Endothelial cell (in vitro differentiated cells): ENCODE results near the gene CUX1. TPM values are rescaled to one million over a fixed set of nuclear protein-coding genes. Genes with fewer than 3 reads are reported as not detected.
"Not testable (repeated sequence)": the region's sequence is repeated elsewhere in the genome, so short reads cannot be mapped to it uniquely, and the experiment has no call there.

ENCODE experiments used
- DNase-seq: peaks from one replicate; pipeline ENCODE4 v3.0.0; 2021; ENCODE audit warnings: low spot score
- H3K27ac Mint-ChIP-seq: one replicate; pipeline ENCODE4 v1.8.0; 2021; ENCODE audit warnings: mixed read lengths, inconsistent platforms; ENCODE audit not compliant: unreplicated experiment
- H3K27me3 Mint-ChIP-seq: one replicate; pipeline ENCODE4 v1.8.0; 2021; ENCODE audit warnings: mild to moderate bottlenecking, moderate library complexity, mixed read lengths, inconsistent platforms; ENCODE audit not compliant: unreplicated experiment
- H3K36me3 Mint-ChIP-seq: one replicate; pipeline ENCODE4 v1.8.0; 2021; ENCODE audit warnings: mild to moderate bottlenecking, low read depth, mixed read lengths, inconsistent platforms; ENCODE audit not compliant: unreplicated experiment
- H3K4me1 Mint-ChIP-seq: one replicate; pipeline ENCODE4 v1.8.0; 2021; ENCODE audit warnings: mild to moderate bottlenecking, mixed read lengths, inconsistent platforms; ENCODE audit not compliant: unreplicated experiment
- H3K4me3 Mint-ChIP-seq: one replicate; pipeline ENCODE4 v1.8.0; 2021; ENCODE audit warnings: mild to moderate bottlenecking, mixed read lengths, inconsistent platforms; ENCODE audit not compliant: unreplicated experiment
- H3K9me3 Mint-ChIP-seq: one replicate; pipeline ENCODE4 v1.8.0; 2021; ENCODE audit warnings: mixed read lengths, inconsistent platforms; ENCODE audit not compliant: unreplicated experiment
- total RNA-seq: library from RNA; stranded (reverse); fragmentation: NEBNext Ultra II Directional; extraction: Animal tissue kit (Norgen Biotek cat#: 25700); gene quantifications from one replicate; pipeline ENCODE4 v1.2.1, GENCODE V29; 2021; ENCODE audit not compliant: unreplicated experiment
- TF ChIP-seq, protein P1 (sequence below): fragments of 200-600 bp; sonication (generic); IDR thresholded peaks from one replicate; pipeline ENCODE4 v1.5.0; 2021; ENCODE audit warnings: antibody characterized with exemption; ENCODE audit not compliant: unreplicated experiment

The CUX1 gene
- total RNA-seq, 1 donor from 2014 or later, result 43.7 TPM

DNA sequence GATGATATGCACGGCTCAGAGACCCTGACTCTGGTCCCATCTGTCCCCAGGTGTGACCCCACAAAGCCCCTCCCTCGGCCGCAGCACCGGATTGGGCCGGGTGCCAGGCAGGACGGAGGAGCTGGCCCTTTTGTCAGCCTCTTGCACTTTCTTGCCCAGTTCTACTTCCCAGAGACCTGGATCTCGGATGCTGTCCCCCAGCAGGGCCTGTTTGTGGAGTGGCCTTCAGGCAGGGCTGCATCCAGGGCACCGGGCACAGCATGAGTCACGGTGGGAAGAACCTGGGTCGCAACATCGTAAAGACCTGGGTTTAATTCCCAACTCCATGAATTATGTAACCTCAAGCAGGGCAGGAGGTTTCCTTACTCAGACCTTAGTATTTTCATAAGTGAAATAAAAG lies 310.9 kb downstream of the CUX1 start:
- Mint-ChIP-seq H3K27ac (no peak overlapping the region), H3K4me1 (peaks cover 10% of the 10 kb centered on the region), H3K4me3 (no peak overlapping the region), H3K36me3 (peaks cover 17% of the 10 kb centered on the region), H3K27me3 (no peaks in the 10 kb centered on the region), H3K9me3 (no peaks in the 10 kb centered on the region)
- DNase-seq, result no peak
- TF ChIP-seq, protein P1, sequence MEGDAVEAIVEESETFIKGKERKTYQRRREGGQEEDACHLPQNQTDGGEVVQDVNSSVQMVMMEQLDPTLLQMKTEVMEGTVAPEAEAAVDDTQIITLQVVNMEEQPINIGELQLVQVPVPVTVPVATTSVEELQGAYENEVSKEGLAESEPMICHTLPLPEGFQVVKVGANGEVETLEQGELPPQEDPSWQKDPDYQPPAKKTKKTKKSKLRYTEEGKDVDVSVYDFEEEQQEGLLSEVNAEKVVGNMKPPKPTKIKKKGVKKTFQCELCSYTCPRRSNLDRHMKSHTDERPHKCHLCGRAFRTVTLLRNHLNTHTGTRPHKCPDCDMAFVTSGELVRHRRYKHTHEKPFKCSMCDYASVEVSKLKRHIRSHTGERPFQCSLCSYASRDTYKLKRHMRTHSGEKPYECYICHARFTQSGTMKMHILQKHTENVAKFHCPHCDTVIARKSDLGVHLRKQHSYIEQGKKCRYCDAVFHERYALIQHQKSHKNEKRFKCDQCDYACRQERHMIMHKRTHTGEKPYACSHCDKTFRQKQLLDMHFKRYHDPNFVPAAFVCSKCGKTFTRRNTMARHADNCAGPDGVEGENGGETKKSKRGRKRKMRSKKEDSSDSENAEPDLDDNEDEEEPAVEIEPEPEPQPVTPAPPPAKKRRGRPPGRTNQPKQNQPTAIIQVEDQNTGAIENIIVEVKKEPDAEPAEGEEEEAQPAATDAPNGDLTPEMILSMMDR, result no peak

DNA sequence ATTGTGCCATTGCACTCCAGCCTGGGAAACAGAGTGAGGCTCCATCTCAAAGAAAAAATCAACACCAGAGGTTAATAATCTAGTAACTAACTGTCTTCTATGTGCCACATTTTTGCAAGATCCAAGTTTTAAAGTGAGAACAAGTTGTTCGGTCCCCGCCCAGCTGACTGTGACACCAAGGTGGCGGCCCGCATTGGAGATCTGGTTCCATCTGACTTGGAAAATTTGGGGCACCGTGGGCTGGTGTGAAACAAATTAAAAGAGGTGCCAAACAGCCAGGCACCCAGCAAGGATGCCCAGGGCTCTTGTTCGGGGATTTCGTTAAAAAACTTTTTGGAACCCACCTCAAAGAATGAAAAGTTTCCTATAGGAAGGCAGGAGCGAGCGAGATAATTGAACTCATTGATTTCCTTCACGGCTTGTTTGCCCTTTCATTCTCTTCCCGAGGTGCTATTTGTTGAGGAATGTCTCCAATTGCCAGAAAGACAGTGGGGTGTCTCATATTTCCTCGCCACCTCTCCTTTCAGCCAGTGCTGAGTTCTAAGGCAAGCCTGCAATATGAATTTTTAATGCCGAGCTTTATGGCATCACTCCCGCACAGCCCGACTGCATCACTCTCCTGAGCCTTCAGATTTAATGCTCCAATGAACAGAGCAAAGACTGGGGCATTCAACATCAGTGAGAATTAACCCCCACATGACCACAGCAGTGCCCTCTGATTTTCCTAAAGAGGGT lies 312.4 kb downstream of the CUX1 start:
- no peak overlapping the region for H3K27ac Mint-ChIP-seq
- H3K36me3 Mint-ChIP-seq, result peaks cover 11% of the 10 kb centered on the region

DNA sequence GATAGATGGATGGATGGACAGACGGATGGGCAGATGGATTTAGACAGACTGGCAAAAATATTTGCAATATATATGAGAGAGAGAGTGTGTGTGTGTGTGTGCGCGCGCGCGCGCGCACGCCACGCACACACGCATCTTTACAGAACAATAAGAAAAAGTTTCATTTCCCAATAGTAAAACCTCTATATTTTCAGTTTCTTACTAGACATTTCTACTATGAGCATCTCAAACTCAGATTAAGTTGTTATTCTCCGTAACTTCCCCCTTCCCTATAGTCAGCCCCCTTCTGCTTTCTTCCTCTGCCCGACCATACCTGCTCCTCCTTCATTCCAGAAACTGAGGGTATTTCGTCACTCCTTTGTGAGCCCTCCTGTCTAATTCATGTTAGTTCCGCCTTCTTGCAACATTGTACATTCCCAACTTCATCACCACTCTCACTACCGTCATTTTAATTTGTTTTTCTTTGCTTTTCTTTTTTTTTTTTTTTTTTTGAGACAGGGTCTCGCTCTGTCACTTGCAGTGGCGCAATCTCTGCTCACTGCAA lies 314.9 kb downstream of the CUX1 start:
- Mint-ChIP-seq H3K4me3 (no peak overlapping the region), H3K9me3 (no peaks in the 10 kb centered on the region), H3K36me3 (peaks cover 6% of the 10 kb centered on the region), H3K4me1 (peaks cover 5% of the 10 kb centered on the region), H3K27ac (no peak overlapping the region), H3K27me3 (no peaks in the 10 kb centered on the region)
- no peak for DNase-seq
- TF ChIP-seq, protein P1, result no peak

More for the DNA sequence above, 312.4 kb downstream of the CUX1 start:
- no peak for DNase-seq
- Mint-ChIP-seq H3K9me3 (no peaks in the 10 kb centered on the region), H3K27me3 (no peaks in the 10 kb centered on the region), H3K4me3 (no peak overlapping the region), H3K4me1 (peaks cover 5% of the 10 kb centered on the region)
- TF ChIP-seq, protein P1, result no peak

DNA sequence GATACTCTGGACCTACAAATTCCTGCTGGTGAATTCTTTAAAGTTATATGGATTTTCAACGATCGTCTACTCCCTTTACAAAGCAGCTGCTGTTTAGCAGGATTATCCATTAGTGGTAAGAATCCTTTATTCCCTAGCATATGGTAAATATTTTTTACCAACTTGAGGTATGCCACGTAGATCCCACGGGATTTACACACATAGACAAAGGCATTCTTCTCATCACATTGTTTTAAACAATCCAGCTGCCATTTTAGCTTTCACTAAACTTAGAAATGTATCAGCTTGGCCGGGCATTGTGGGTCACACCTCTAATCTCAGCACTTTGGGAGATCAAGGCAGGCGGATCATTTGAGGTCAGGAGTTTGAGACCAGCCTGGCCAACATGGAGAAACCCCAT lies 321.2 kb downstream of the CUX1 start:
- TF ChIP-seq, protein P1, result no peak
- no peaks in the 10 kb centered on the region for H3K27me3 Mint-ChIP-seq
- no peaks in the 10 kb centered on the region for H3K9me3 Mint-ChIP-seq
- H3K4me1 Mint-ChIP-seq, result peaks cover 9% of the 10 kb centered on the region
- H3K36me3 Mint-ChIP-seq, result peaks cover 6% of the 10 kb centered on the region
- H3K27ac Mint-ChIP-seq, result no peak overlapping the region
- DNase-seq, result no peak
- no peak overlapping the region for H3K4me3 Mint-ChIP-seq

DNA sequence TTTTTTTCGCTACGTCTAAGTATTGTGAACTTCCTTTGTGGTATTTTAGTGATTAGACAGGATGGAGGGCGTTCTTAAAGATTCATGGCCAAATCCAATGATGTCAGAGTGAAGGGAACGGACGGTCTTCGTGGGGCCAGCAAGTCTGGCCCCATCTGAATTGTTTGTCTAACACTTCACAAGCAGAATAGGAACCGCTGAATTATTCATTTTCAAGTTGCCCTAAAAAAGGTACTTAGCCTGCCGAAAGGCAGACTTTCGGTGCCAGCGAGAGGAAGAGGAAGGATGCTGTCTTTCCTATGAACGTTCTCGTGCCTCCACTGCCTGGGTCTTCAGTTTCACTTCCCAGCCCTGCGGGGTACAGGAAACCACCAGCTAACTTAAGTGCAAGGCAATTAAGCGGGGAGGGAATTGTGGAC lies 323.5 kb downstream of the CUX1 start:
- TF ChIP-seq, protein P1, result no peak
- Mint-ChIP-seq H3K27ac (no peak overlapping the region), H3K4me1 (peaks cover 6% of the 10 kb centered on the region), H3K27me3 (no peaks in the 10 kb centered on the region), H3K36me3 (peaks cover 11% of the 10 kb centered on the region), H3K9me3 (no peaks in the 10 kb centered on the region), H3K4me3 (no peak overlapping the region)
- no peak for DNase-seq

DNA sequence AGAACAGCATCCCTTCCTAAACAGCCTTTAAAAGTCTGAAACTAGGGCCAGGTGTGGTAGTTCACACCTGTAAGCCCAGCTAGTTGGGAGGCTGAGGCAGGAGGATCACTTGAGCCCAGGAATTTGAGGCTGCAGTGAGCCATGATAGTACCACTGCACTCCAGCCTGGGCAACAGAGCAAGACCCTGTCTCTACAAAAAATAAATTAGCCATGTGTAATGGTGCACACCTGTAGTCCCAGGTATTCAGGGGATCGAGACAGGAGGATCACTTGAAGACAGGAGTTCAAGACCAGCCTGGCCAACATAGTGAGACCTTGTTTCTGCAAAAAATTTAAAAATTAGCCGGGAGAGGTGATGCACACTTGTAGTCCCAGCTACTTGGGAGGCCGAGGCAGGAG lies 325.0 kb downstream of the CUX1 start:
- not testable (repeated sequence) for H3K27me3 Mint-ChIP-seq, H3K4me3 Mint-ChIP-seq, H3K4me1 Mint-ChIP-seq, DNase-seq, H3K27ac Mint-ChIP-seq, H3K9me3 Mint-ChIP-seq
- peaks cover 11% of the 10 kb centered on the region for H3K36me3 Mint-ChIP-seq
